ENCODE data around the gene CEACAM16. TPM values are rescaled to one million over a fixed set of nuclear protein-coding genes. Genes with fewer than 3 reads are reported as not detected.
A peak's percentile ranks its signal among the peaks of the same experiment; 100 is the strongest.
"Not testable (repeated sequence)": the region's sequence is repeated elsewhere in the genome, so short reads cannot be mapped to it uniquely, and the experiment has no call there.

Gene CEACAM16
- total RNA-seq, 1 donor from 2014 or later: not detected

DNA sequence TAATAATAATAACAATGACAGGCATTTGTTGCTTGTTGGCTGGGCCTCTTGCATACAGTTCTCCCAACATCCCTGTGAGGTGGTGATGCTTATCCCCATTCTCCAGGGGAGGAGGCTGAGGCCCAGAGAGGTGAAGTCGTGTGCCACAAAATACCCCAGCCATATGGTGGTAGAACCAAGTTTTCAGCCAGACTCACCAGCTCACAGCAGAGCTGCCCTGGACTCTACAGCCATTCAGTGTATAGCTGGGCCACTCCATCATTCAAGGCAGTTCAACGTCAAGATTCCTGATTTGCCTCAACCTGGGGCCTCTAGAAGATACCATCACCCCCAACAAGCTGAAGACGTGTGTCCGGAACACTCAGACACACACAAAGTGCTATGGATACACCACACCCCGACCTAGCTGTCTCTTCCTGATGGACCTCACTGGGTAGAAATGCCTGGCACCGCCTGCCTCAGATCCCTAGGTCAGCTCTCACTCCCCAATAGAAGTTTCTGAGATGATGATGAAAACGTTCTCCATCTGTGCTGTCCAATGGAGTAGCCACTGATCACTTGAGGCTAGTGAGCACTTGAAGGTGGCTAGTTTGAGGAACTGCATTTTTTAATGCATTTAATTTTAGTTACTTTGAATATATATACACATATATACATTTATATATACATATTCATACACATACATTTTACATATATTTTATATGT is 31.9 kb upstream of the CEACAM16 start:
- no peak for DNase-seq
- Mint-ChIP-seq H3K27me3 (no peaks in the 10 kb centered on the region), H3K36me3 (ENCODE audit: low read depth) (peaks cover 2% of the 10 kb centered on the region), H3K4me3 (no peak overlapping the region), H3K9me3 (no peaks in the 10 kb centered on the region), H3K4me1 (no peaks in the 10 kb centered on the region), H3K27ac (peak overlapping the region; percentile 36)
- intact Hi-C loops (cut with micrococcal nuclease): no loop called here

DNA sequence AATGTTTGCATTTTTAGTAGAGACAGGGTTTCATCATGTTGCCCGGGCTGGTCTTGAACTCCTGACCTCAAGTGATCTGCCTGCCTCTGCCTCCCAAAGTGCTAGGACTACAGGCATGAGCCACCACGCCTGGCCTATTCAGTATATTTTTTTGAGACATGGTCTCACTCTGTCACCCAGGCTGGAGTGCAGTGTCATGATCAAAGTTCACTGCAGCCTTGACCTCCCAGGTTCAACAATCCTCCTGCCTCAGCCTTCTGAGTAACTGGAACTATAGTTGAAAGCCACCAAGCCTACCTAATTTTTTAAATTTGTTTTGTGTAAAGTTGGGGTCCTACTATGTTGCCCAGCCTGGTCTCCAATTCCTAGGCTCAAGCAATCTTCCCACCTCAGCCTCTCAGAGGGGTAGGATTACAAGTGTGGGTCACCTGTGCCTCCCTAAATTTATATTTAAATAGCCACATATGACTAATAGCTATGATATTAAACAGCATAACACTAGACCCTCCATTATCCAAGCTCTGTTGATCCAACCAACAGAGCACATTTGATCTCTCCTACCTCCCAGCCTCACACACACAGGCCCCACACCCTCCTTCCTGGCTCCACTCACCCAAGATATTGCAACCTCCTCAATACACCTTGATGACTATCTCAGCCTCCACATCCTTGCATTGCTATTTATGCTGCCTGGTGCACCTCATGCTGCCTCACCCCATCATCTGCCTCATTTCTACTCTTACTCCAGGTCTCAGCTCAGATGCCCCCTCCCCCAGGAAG is 29.8 kb upstream of the CEACAM16 start:
- H3K9me3 Mint-ChIP-seq: no peaks in the 10 kb centered on the region
- no peak overlapping the region for H3K4me3 Mint-ChIP-seq
- no peaks in the 10 kb centered on the region for H3K36me3 Mint-ChIP-seq (ENCODE audit: low read depth)
- H3K4me1 Mint-ChIP-seq: no peaks in the 10 kb centered on the region
- no peak for DNase-seq
- no peak overlapping the region for H3K27ac Mint-ChIP-seq
- no peaks in the 10 kb centered on the region for H3K27me3 Mint-ChIP-seq
- intact Hi-C loops (cut with micrococcal nuclease): no loop called here

DNA sequence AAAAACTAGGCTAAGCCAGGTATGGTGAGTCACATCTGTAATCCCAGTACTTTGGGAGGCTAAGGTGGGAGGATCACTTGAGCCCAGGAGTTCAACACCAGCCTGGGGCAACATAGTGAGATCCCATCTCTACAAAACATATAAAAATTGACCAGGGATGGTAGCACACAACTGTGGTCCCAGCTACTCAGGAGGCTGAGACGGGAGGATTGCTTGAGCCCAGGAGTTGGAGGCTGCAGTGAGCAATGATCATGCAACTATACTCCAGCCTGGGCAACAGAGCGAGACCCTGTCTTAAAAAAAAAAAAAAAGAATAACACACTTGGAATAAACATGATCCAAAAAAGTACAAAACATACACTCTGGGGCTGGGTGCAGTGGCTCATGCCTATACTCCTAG is 28.9 kb upstream of the CEACAM16 start:
- H3K27ac Mint-ChIP-seq; DNase-seq; H3K4me3 Mint-ChIP-seq; H3K27me3 Mint-ChIP-seq; intact Hi-C loops (cut with micrococcal nuclease); H3K9me3 Mint-ChIP-seq; H3K4me1 Mint-ChIP-seq; H3K36me3 Mint-ChIP-seq (ENCODE audit: low read depth): not testable (repeated sequence)

DNA sequence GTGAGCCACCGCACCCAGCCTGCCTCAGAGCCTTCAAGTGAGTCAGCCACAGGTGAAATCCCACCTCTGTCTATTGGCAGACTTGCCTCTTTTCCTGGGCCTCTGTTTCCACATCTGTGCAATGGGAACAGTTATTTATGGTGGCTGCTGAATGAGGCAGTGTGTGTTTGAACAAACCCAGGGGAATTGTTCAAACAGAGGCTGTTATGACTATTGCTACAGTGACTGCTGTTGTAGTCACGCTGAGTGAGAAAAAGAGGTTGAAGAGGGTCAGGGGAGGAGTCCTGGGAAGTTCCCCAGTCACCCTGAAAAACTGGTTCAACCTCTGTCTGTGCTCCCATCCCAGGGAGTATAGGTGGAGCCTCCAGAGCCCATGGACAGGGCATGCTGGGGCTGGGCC is 27.6 kb upstream of the CEACAM16 start, which contains the start of gene CEACAM19:
TSS of gene CEACAM19 (plus strand) at position 83 of the 400 bp plus-strand sequence. CDS start 450 bp downstream, outside the sequence.
- H3K36me3 Mint-ChIP-seq (ENCODE audit: low read depth): no peaks in the 10 kb centered on the region
- no peak within 1 kb of the TSS for H3K4me3 Mint-ChIP-seq
- intact Hi-C loops (cut with micrococcal nuclease): no loop called here
- no peak within 1 kb of the TSS for H3K27ac Mint-ChIP-seq
- no peak for DNase-seq
- H3K4me1 Mint-ChIP-seq: no peaks in the 10 kb centered on the region
- no peaks in the 10 kb centered on the region for H3K9me3 Mint-ChIP-seq
- no peaks in the 10 kb centered on the region for H3K27me3 Mint-ChIP-seq

DNA sequence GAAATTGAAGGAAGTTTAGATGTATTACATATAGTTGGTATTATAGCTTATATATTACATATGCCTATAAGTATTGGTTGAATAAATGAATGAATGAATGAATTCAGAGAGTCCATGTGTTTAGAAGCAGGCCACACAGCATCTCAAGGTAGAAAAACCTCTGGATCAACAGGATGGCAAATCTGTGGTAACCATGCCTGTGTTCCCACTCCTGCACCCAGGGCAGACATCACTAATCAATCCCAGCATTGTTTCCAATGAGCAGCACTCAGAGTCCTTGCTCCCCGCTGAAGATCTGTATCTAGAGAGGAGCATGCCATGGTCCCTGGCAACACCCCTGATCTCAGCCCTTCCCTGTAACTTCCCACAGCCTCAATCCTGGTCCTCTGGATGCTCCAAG is 26.7 kb upstream of the CEACAM16 start:
- Mint-ChIP-seq H3K9me3 (no peaks in the 10 kb centered on the region), H3K27ac (no peak overlapping the region), H3K4me3 (no peak overlapping the region), H3K36me3 (ENCODE audit: low read depth) (no peaks in the 10 kb centered on the region), H3K4me1 (no peaks in the 10 kb centered on the region), H3K27me3 (no peaks in the 10 kb centered on the region)
- no peak for DNase-seq
- intact Hi-C loops (cut with micrococcal nuclease): no loop called here

DNA sequence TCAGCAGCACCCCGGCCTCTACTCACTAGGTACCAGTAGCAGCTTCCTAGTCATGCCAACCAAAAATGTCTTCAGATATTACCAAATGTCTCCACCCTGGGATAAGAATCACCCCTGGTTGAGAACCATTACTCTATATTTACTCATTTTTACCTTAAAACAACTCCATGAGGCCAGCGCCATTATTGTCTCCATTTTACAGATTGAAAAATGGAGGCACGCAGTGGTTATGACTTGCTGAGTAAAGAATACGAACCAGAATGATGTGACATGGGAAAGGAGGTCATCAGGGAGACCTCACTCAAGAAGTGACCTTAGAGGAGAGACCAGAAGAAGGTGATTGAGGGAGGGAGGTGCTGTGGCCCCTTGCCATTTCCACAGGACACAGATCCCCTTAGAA is 25.4 kb upstream of the CEACAM16 start:
- DNase-seq: no peak
- H3K27ac Mint-ChIP-seq: no peak overlapping the region
- no peaks in the 10 kb centered on the region for H3K9me3 Mint-ChIP-seq
- H3K4me1 Mint-ChIP-seq: no peaks in the 10 kb centered on the region
- no peaks in the 10 kb centered on the region for H3K27me3 Mint-ChIP-seq
- H3K36me3 Mint-ChIP-seq (ENCODE audit: low read depth): no peaks in the 10 kb centered on the region
- no peak overlapping the region for H3K4me3 Mint-ChIP-seq
- intact Hi-C loops (cut with micrococcal nuclease): no loop called here

DNA sequence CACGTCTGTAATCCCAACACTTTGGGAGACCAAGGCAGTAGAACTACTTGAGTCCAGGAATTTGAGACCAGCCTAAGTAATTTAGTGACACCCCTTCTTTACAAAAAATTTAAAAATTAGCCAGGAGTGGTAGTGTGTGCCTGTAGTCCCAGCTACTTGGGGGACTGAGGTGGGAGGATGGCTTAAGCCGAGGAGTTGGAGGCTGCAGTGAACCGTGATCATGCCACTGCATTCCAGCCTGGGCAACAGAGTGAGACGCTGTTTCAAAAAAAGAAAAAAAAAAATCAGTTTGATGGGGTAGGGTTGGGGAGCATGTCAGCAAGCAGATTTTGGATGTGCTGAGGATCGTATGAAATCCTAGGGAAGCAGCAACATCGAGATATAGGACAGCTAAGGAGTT is 23.4 kb upstream of the CEACAM16 start:
- no peak overlapping the region for H3K27ac Mint-ChIP-seq
- no peak overlapping the region for H3K4me3 Mint-ChIP-seq
- intact Hi-C loops (cut with micrococcal nuclease): no loop called here
- H3K36me3 Mint-ChIP-seq (ENCODE audit: low read depth): no peaks in the 10 kb centered on the region
- no peaks in the 10 kb centered on the region for H3K27me3 Mint-ChIP-seq
- no peaks in the 10 kb centered on the region for H3K9me3 Mint-ChIP-seq
- no peak for DNase-seq
- H3K4me1 Mint-ChIP-seq: no peaks in the 10 kb centered on the region

DNA sequence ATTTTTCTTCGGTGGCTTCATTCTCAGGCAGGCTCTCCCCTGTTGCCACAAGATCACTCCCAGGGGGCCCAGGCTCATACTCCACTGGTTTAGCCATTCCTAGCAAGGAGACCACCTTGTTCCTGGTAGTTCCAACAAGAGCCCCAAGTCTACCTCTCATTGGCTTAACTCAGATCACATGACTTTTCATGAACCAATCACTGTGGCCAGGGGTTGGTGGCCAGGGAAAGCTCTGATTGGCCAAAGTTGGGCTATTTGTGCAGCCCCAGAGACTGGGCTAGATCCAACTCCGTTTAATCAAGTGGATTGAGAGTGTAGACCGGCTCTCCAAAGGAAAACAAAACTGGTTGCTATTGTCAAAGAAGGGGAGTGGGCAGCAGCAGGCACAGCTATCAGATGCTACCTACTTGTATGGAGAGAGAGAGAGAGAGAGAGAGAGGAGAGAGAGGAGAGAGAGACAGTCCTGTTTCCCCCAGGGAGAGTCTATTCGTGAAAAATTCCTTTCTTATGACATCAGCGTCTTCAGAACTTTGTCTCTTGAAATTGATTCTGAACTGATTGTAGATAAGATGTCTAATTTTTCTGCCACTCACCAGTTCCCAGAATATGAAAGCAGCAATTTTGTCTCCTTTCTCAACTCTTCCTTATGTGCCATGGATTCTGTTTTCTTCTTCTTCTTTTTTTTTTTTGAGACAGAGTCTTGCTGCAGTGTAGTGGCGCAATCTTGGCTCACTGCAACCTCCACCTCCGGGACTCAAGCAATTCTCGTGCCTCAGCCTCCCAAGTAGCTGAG is 21.7 kb upstream of the CEACAM16 start:
- DNase-seq: no peak
- Mint-ChIP-seq H3K4me1 (no peaks in the 10 kb centered on the region), H3K36me3 (ENCODE audit: low read depth) (no peaks in the 10 kb centered on the region), H3K9me3 (no peaks in the 10 kb centered on the region), H3K27me3 (peaks cover 3% of the 10 kb centered on the region), H3K4me3 (no peak overlapping the region), H3K27ac (no peak overlapping the region)
- intact Hi-C loops (cut with micrococcal nuclease): no loop called here

DNA sequence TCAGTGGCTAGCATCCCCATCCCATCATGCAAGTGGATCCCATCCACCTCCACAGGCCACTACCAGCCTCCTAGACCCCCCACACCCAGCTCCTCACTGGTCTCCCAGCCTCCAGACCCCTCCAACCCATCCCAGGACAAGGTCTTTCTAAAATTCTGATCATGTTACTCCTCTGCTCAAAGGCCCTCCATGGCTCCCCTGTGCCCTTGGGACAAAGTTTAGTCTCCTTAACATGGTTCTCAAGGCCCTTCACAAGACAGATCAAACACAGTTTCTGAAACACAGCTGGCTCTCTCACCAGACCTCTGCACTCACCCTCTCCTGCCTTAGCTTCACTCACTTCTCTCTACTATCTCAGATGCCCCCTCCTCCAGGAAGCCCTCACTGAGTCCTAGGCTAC is 18.4 kb upstream of the CEACAM16 start:
- no peak overlapping the region for H3K27ac Mint-ChIP-seq
- no peak for DNase-seq
- intact Hi-C loops (cut with micrococcal nuclease): no loop called here
- H3K36me3 Mint-ChIP-seq (ENCODE audit: low read depth): no peaks in the 10 kb centered on the region
- H3K4me1 Mint-ChIP-seq: peaks cover 9% of the 10 kb centered on the region
- H3K9me3 Mint-ChIP-seq: no peaks in the 10 kb centered on the region
- peaks cover 6% of the 10 kb centered on the region for H3K27me3 Mint-ChIP-seq
- no peak overlapping the region for H3K4me3 Mint-ChIP-seq

DNA sequence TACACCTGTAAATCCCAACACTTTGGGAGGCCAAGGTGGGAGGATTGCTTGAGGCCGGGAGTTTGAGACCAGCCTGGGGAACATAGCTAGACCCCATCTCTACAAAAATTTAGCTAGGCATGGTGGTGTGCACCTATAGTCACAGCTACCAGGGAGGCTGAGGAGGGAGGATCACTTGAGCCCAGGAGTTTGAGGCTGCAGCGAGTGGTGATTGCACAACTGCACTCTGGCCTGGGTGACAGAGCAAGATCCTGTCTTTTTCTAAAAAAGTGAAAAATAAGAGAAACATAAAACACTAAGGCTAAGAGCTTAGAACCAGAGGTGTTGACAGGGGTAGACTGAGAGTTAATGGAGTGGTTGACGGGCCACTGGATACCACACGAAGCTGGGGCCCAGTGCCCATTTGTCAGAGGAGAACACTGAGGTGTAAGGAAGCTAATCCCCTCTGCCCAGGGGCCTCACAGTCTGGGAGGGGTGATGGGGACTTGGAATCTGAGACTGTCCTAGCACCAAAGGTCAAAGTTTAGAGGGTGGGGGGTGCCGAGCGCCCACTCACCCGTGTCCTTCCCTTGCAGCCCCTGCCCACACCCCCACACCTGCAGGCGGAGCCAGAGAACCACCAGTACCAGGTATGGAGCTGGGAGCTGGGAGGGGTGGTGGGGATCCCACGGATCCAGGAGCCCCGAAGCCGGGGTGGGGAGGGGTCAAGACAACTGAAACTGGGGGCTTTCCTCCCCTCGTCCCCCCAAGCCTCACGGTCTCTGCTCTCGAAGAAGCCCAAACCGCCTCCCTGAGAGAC is 16.8 kb upstream of the CEACAM16 start:
- no peak overlapping the region for H3K27ac Mint-ChIP-seq
- no peak overlapping the region for H3K4me3 Mint-ChIP-seq
- DNase-seq: no peak
- H3K27me3 Mint-ChIP-seq: peaks cover 10% of the 10 kb centered on the region
- no peaks in the 10 kb centered on the region for H3K36me3 Mint-ChIP-seq (ENCODE audit: low read depth)
- intact Hi-C loops (cut with micrococcal nuclease): no loop called here
- no peaks in the 10 kb centered on the region for H3K9me3 Mint-ChIP-seq
- peaks cover 9% of the 10 kb centered on the region for H3K4me1 Mint-ChIP-seq

DNA sequence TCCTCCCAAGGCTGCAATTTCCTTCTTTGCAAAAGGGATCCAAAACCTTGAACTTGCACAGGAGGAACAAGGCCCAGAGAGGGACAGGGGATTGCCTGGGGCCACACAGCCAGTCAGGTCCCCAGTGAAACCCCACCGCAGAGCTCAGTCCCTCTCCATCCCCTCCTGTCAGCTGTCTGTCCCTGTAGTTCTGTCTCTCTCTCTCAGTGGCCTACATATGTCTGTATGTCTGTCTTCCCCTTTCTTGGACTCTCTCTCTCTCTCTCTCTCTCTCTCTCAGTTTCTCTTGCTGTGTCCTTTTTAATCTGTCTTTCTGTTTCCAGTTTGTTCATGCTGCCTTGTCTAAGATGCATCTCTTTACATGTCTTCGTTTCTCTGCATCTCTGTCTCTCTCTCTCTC is 16.1 kb upstream of the CEACAM16 start:
- intact Hi-C loops (cut with micrococcal nuclease): no loop called here
- no peak overlapping the region for H3K4me3 Mint-ChIP-seq
- no peaks in the 10 kb centered on the region for H3K36me3 Mint-ChIP-seq (ENCODE audit: low read depth)
- DNase-seq: no peak
- peaks cover 9% of the 10 kb centered on the region for H3K4me1 Mint-ChIP-seq
- no peak overlapping the region for H3K27ac Mint-ChIP-seq
- no peaks in the 10 kb centered on the region for H3K9me3 Mint-ChIP-seq
- H3K27me3 Mint-ChIP-seq: peaks cover 11% of the 10 kb centered on the region

DNA sequence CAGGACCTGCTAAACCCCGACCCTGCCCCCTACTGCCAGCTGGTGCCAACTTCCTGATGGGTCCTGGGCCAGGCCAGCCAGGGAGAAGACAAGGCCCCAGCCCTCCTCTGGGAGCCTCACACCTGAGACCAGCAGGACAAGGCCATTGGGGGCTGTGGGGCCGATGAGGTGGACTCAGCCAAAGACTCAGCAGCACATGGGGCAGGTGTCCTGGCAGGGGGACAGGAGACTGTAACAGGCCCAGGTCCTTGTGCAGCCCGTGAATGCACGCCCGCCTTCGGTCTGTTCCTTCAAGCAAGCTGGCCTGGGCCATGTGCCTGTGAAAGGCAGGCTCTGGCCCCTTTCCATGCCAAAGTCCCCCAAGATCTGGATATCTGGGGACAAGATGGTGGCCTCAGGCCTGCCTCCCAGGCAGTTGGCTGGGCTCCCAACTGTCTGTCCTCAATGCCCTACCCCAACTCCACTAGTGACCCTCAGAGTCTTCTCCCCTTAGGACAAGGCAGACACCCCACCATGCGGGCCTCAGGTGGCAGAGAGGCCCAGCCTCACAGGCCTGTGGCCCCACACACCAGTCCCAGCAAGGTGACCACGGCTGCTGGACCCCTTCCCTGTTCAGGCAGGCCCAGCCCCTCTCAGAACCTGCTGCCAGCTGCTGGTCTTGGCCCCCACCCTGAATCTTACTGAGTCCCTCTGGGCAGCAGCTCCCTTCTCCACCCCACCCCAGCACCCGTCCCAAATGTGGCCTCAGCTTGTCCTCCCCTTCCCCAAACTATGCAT is 15.3 kb upstream of the CEACAM16 start:
- Mint-ChIP-seq H3K9me3 (no peaks in the 10 kb centered on the region), H3K27me3 (peaks cover 15% of the 10 kb centered on the region), H3K4me3 (no peak overlapping the region), H3K4me1 (peaks cover 9% of the 10 kb centered on the region), H3K27ac (no peak overlapping the region), H3K36me3 (ENCODE audit: low read depth) (no peaks in the 10 kb centered on the region)
- intact Hi-C loops (cut with micrococcal nuclease): no loop called here
- DNase-seq: no peak

DNA sequence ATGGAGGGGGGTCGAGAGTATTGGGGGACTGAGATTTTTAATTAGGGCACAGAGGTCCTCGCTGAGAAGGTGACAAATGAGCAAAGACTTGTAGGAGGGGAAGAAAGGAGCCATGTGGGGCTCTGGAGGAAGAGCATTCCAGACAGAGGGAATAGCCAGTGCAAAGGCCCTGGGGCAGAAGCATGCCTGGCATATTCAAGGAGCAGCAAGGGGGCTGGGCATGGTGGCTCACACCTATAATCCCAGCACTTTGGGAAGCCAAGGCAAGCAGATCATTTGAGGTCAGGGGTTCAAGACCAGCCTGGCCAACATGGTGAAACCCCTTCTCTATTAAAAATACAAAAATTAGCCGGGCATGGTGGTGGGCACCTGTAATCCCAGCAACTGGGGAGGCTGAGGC is 14.6 kb upstream of the CEACAM16 start:
- H3K4me3 Mint-ChIP-seq; H3K36me3 Mint-ChIP-seq (ENCODE audit: low read depth); H3K27ac Mint-ChIP-seq; DNase-seq; intact Hi-C loops (cut with micrococcal nuclease); H3K9me3 Mint-ChIP-seq: not testable (repeated sequence)
- H3K27me3 Mint-ChIP-seq: peaks cover 16% of the 10 kb centered on the region
- H3K4me1 Mint-ChIP-seq: peaks cover 14% of the 10 kb centered on the region
